HG03175 (cell line): ENCODE measurements around the gene ADRM1.

ENCODE experiments used
- ATAC-seq: cut with Tn5 transposase; IDR thresholded peaks from one replicate; pipeline ENCODE4 v1.9.1; 2021; ENCODE audit warnings: mild to moderate bottlenecking, moderate library complexity; ENCODE audit not compliant: unreplicated experiment

Gene ADRM1

DNA sequence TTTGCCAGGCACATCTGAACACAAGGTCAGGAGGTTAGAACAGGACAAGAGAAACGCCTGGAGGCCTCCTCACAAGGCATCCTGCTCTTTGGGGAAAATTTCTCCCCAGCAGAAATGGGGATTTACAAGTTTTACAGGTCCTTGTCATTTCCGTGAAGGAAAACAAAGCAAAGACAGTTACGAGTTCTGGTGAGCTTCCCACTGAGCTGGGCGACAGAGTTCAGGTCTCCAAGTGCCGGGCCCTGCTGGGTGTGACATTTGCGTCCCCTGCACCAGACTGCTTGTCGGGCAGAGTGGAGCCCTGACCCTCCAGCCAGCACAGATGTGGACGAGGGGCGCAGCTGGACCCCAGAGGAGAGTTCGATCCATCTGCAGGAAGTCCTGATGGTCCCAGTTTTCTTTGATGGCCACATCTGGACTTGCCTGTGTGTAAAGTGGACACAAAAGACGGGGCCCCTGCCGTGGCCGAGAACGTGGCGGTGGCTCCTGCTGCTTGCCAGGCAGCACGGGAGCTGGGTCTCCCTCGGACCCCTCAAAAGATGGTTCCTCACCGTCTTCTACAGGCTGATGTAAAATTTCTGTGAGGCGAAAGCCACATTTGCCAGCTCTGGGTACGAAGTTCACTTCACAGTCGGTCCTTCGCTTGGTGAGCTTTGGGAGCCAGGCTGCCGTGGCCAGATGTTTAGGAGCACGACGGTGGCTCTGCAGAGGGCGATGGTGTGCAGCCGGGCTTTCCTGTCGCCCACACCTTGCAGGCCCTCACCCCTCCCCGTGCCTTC is 5.2 kb upstream of the ADRM1 start:
- ATAC-seq = no peak

DNA sequence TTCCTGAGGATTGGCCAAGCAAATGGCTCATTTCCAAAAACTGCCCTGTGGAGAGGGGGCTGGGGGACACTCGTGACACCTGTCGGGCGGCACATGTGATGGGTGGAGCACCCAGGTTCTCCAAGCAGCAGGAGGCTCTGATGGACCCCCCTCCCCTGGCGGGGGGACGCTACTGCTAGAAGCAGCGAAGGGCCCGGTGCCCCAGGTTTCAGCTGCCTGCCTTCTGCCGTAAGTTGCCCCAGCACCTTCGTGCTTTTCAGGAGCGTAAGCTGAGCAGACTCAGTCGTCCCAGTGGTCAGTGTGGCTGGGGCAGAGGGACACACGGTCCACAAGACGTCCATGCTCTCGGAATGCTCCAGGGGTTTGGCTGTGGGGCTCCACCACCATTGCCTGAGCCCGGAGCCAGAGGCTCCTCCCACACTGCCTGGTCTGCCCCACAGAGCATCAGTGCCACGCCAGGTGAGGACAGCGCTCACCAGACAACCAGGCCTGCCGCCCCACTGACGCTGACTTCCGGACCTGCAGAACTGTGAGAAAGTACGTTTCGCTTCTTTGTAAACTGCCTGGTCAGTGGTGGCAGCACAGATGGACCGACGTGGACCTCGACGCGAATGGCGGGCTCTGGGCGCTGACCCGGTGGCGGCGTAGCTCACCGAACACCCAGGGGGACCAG is 4.1 kb upstream of the ADRM1 start:
- ATAC-seq = no peak

DNA sequence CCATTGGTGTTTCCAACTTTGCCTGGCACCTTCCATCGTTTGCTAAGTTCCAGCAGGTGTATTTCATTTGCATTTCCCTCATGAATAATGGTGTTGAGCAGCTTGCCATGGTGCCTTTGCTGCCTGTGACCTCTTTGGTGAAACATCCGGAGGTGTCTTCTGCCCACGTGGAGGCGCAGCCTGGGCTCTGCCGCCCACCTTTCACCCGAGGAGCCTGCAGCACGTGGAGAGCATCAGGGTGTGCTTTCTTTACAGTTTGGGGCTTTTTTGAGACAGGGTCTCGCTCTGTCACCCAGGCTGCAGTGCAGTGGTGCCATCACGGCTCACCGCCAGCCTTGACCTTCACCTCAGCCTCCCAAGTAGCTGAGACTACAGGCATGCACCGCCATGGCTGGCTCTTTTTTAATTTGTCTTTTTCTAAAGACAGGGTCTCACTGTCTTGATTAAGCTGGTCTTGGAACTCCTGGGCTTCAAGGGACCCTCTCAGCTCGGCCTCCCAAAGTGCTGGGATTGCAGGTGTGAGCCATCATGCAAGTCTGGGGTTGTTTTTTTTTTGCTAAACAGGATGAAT is 3.0 kb upstream of the ADRM1 start:
- ATAC-seq = no peak

DNA sequence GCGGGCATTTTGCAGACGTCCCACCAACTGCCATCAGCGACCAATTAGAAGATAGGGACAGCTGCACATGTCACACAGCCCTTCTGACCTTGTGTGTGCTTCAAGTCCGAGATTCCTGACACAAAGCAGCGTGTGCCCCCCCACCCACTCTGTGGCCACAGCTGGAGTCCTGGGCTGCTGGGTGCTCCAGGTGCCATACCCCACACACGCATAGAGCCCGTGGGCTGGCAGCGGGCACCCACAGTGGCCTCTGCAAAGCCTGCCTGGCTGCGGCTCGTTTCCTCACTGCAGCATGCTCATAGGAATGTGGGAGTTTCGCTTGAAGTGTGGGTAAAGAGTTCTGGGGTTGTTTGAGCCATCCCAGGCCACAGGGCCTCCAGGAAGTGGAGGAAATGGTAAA is 2.5 kb upstream of the ADRM1 start:
- no peak for ATAC-seq

DNA sequence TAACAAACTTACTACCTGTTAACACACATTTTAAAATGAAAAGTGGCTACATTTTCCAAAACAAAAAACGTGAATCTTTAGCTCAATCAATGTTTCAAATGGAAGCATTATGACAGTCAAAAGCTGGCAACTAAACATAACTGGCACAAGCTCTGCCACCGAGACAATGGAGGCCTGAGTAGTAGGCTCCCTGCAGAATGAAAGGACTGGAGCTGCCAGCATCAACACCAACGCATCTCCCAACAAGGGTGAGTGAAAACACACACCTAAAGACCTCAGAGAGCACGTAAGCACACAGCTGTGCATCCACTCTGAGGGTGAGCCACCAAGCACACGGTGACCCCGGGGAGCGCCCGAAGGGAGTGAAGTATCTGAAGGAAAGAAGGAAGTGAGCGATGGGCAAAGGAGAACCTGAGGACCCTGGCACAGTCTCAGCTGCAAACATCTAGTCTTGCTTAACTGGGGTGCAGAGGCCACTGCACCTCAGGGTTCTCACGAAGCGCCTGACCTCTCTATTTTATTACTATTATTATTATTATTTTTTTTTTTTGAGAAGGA is 1.6 kb upstream of the ADRM1 start:
- no peak for ATAC-seq

DNA sequence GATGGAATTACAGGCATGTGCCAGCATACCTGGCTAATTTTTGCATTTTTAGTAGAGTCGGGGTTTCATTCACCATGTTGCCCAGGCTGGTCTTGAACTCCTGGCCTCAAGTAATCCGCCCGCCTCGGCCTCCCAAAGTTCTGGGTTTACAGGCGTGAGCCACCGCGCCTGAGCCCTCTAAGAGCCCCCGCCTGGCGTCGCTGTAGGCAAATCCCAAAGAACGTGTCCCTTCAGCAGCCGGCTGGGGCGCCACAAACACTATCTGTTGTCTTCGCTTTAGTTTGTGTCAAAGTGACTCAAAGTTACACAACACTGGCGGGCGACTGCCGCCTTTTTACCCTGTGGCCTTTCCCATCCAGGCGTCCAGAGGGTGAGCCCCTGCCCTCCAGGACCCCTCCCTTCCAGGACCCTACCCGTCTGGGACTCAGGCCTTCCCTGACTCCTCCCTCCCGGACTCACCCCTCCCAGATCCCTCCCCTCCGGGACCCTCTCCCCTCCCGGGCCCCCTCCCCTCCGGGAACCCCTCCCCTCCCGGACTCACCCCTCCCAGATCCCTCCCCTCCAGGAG is 940 bp upstream of the ADRM1 start:
- ATAC-seq = peak; percentile 46

DNA sequence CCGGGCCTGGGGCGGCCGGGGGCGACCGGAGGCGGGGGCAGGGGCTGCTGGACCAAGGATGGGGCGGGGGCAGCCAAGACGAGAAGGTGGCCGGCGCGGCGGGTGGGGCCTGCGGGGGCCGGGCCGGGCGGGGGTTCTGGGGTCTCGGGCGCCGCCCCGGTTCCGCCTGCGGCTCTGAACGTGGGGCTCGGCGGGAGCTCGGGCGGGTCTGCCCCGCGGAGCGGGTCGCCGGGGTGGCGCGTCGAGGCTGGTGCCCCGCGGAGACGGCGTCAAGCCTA is 204 bp downstream of the ADRM1 start:
- no peak for ATAC-seq

DNA sequence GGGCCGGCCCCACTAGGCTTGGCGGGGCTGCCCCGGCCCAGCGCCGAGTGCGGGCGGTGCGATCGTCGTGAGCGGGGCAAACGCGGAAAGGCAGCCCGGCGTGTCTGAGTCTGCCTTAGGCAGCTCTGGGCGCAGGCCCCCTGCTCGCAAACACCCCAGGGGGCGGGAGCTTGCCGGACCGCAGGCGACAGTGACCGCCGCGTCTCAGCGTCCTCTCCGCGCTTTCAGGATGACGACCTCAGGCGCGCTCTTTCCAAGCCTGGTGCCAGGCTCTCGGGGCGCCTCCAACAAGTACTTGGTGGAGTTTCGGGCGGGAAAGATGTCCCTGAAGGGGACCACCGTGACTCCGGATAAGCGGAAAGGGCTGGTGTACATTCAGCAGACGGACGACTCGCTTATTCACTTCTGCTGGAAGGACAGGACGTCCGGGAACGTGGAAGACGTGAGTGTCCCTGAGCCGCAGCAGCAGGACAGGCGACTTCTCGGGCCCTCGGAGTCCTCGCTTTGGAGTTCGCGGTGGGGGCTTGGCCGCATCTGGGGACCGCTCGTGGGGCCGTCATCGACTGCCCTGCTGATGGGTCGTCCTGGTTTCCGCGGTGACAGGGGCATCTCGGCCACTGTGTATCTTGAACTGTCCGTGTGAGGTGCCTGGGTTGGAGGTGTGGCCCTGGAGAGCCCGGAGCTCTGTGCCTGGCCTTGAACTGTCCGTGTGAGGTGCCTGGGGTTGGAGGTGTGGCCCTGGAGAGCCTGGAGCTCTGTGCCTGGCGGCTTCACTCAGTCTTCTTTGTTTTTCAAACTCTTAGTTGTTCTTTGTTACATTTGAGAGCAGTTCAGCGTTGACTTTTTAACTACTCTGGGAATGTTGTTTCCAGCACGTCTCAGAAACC is 786 bp downstream of the ADRM1 start:
- ATAC-seq = no peak

DNA sequence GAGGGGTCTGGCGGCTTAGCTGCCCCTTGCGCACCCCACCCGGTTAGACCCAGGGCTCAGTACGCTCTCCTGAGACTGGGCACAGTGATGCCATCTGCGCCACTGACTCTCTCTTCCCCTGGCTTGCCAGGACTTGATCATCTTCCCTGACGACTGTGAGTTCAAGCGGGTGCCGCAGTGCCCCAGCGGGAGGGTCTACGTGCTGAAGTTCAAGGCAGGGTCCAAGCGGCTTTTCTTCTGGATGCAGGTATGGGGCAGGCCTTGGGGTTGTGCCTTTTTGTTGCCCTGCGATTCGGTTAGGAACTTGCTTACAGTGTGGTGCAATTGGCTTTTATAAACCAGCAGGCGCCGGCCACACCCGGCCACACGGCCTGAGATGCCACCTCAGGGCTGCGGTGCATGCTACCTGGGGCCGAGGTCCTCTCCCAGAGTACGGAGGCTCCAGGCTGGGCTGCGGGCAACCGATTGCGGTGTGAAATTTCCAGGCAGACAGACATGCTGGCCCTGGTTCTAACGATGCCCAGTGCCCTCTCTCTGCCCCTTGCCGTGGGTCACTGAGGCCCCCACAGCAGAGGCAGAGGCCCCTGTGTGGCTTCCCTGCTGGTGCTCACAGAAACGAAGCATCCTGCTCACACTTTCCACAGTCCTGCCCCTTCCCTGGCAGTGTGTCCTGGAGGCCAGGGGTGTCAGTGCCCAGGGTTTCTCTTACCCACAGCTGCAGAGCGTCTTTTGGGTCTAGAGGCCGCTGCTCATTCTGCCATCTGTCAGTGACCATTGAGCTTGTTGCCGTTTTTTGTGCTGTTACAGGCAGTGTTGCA is 1.7 kb downstream of the ADRM1 start:
- ATAC-seq = no peak

DNA sequence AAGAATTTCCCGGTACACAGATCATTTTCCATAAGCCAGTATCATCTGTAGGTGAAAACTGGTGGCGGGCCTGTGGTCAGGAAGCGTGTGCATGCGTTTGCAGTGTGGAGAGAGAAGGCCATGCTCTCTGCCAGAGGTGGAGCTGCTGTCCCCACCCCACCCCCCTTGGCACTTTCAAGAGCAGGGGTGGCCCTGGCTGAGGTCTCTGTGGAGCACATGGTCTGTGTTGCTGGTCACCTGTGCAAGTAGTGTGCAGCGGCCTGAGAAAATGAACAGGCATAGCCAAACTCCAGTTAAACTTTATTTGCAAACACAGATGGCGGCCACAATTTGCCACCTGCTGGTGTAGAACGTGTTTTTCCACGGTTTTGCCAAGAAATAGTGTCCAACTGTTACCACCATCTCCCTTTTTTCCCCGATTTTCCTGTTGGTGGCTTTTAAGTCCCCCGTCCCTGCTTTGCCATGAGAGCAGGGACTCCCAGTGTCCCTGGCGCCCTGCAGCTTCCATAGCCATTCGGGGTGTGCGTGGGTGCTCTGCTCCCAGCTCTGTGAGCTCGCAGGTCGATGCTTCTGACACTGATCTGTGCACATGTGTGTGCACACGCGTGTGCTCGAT is 2.5 kb downstream of the ADRM1 start:
- no peak for ATAC-seq

DNA sequence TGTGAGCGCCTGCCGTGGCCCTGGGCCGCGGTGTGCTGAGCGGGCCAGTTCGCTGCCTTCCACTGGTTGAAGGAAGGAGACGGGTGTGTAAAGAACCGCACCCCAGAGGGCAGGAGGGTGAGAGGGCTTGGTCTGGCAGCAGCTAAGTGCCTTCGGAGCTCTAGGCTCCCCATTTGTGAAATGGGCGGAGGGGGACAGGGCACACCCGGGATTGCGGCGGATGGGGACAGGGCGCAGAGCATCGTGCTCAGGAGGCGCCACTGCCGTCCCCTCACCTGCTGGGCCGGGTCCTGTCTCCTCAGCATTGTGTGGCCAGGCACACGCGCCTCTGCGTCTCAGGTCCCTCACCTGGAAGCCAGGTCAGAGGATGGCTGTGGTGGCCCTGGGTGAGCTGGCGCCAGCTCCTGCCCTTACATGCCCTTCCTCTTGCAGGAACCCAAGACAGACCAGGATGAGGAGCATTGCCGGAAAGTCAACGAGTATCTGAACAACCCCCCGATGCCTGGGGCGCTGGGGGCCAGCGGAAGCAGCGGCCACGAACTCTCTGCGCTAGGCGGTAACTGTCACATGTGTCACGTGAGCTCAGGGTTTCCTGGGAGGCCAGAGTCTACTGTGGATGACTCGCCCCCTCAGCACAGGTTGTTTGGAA is 3.1 kb downstream of the ADRM1 start:
- ATAC-seq = no peak

DNA sequence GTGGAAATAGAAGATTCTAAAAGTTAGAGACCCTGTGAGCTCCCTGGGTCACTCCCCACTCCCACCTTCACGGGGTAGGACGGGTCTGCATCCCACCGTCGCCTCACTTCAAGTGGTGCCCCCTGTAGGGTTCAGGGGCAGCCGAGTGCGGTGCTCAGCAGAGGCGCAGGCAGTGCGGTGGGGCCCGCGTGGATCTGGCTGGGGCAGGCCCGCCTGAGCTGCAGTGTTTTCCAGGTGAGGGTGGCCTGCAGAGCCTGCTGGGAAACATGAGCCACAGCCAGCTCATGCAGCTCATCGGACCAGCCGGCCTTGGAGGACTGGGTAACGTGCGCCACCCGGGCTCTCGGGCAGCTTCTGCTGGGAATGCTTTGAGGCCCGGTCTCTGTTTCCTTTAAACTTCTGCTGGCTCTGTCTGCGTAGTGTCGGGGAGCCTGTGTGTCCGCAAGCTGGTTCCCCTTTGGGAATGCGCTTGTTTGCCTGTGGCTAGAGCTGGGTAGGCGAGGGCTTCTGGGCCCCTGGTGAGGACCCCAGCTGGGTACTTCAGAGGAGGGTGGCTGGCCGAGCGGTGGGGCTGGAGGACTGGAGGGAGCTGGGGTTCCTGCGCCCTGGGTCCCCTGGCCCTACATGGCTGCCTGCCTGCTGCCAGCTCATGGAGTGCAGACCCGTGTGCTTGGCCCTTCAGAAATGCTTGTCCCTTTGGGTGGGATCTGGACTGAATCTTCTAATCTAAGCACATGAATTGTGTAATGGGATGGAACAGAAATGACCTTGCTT is 3.8 kb downstream of the ADRM1 start:
- no peak for ATAC-seq

DNA sequence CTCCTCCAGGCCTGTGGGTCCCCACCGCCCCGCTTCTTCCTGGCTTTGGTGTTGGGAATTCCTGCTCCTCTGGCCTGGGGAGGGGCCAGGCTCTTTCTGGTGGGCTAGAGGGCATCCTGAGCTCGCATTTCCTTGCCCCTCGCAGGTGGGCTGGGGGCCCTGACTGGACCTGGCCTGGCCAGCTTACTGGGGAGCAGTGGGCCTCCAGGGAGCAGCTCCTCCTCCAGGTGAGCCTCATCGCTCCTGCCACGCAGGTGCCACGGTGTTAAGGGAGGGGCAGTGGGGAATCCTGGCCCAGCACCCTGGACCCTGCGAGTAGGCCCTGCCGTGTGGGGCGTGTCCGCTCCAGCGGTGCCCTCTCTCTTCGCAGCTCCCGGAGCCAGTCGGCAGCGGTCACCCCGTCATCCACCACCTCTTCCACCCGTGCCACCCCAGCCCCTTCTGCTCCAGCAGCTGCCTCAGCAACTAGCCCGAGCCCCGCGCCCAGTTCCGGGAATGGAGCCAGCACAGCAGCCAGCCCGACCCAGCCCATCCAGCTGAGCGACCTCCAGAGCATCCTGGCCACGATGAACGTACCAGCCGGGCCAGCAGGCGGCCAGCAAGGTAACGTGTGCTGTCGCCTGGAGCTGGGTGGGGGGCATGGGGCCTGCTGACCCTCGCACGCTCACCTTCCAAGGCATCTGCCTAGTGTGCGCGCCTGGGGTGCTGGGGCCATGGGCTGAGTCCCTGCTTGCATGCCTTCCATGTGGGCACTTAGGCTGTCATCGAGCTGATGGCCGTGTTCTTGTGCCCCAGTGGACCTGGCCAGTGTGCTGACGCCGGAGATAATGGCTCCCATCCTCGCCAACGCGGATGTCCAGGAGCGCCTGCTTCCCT is 4.7 kb downstream of the ADRM1 start:
- no peak for ATAC-seq

DNA sequence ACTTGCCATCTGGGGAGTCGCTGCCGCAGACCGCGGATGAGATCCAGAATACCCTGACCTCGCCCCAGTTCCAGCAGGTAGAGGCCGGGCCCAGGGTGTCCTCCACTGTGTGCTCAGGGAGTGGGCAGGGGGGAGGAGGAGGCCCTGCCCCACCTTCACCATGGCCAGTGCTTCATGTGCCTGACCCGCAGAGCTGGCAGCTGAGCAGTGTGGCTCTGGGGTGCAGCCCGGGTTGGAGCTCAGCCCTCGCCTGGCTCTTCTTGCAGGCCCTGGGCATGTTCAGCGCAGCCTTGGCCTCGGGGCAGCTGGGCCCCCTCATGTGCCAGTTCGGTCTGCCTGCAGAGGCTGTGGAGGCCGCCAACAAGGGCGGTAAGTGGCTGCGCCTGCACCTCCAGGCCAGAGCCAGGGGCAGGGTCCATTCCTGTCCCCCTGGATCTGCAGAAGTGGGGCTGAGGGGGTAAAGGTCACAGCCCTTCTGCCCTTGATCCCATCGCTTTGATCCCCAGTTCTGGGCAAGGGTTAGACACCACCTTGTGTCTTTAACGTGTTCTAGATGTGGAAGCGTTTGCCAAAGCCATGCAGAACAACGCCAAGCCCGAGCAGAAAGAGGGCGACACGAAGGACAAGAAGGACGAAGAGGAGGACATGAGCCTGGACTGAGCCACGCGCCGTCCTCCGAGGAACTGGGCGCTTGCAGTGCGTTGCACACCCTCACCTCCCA is 5.5 kb downstream of the ADRM1 start:
- no peak for ATAC-seq

DNA sequence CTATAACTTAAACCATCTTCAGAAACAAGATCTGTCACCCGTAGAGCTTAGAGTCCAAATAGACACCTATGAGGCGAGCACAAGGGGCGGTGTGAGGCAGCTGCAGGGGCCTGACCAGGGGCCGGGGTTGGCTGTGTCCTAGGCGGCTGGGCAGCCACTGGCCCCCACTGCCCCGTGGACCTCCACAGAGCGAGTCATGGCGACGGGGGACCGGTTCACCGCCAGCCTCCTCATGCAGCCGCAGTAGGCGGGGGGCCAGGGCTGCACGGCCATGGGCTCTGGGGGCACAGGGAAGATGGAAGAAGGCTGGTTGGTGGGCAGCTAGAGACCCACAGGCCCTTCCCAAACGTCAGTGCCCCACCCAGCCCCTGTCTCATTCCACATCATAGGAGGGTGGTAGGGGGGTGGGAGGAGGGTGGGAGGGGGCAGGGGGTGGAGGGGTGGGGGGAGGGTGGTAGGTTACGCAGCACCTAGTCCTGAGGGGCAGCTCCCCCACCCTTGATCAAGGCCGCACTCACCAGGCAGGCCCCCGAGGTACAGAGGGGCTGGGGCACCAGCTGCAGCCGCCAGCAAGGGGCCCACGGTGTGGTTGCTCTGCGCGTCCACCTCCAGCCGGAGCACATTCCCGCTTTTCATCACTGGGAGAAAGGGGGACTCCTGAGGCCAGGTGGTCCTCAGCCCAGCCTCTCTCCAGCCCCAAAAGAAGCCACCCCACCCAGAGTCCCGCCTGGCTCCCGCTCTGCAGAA is 6.6 kb downstream of the ADRM1 start:
- ATAC-seq = no peak
